Ishikawa (cell line): ENCODE data around the gene ADD2.

Source experiments
- CEBPB ChIP-seq: IDR thresholded peaks from 2 replicates; pipeline ENCODE4 v1.6.1; 2012
- CREB1 ChIP-seq: IDR thresholded peaks from 2 replicates; pipeline ENCODE4 v1.6.1; 2012; ENCODE audit warnings: low read depth
- EGR1 ChIP-seq: IDR thresholded peaks from 2 replicates; pipeline ENCODE4 v1.6.1; 2012
- EP300 ChIP-seq: IDR thresholded peaks from 2 replicates; pipeline ENCODE4 v1.6.1; 2012; ENCODE audit warnings: borderline replicate concordance
- FOXM1 ChIP-seq: IDR thresholded peaks from 2 replicates; pipeline ENCODE4 v1.6.1; 2012; ENCODE audit warnings: low read depth, borderline replicate concordance
- MAX ChIP-seq: IDR thresholded peaks from 2 replicates; pipeline ENCODE4 v1.6.1; 2012
- NFIC ChIP-seq: IDR thresholded peaks from 2 replicates; pipeline ENCODE4 v1.6.1; 2012
- RAD21 ChIP-seq: IDR thresholded peaks from 2 replicates; pipeline ENCODE4 v1.6.1; 2012; ENCODE audit warnings: low read depth
- REST ChIP-seq: IDR thresholded peaks from 2 replicates; pipeline ENCODE4 v1.6.1; 2012; ENCODE audit warnings: low read depth, mild to moderate bottlenecking
- TAF1 ChIP-seq: IDR thresholded peaks from 2 replicates; pipeline ENCODE4 v1.6.1; 2012; ENCODE audit warnings: low read depth, mild to moderate bottlenecking
- TCF12 ChIP-seq: IDR thresholded peaks from 2 replicates; pipeline ENCODE4 v1.6.1; 2012; ENCODE audit warnings: low read depth
- TEAD4 ChIP-seq: IDR thresholded peaks from 2 replicates; pipeline ENCODE4 v1.6.1; 2012
- USF1 ChIP-seq: IDR thresholded peaks from 2 replicates; pipeline ENCODE4 v1.6.1; 2012
- YY1 ChIP-seq: IDR thresholded peaks from 2 replicates; pipeline ENCODE4 v1.6.1; 2012; ENCODE audit warnings: low read depth
- ZBTB7A ChIP-seq: IDR thresholded peaks from 2 replicates; pipeline ENCODE4 v1.6.1; 2012; ENCODE audit warnings: low read depth

Gene ADD2

GRCh38 chr2:70680735-70681134 lies 87.3 kb downstream of the ADD2 start:
- no peak for TF ChIP-seq NFIC
- TF ChIP-seq REST, result no peak
- no peak for TF ChIP-seq TAF1
- TF ChIP-seq YY1, result no peak
- TF ChIP-seq ZBTB7A, result no peak
- TF ChIP-seq MAX, result no peak
- no peak for TF ChIP-seq TCF12
- TF ChIP-seq CREB1, result no peak
- TF ChIP-seq RAD21, result no peak
- TF ChIP-seq TEAD4, result no peak
- TF ChIP-seq USF1, result no peak
- TF ChIP-seq CEBPB, result no peak

GRCh38 chr2:70679259-70679658 lies 88.7 kb downstream of the ADD2 start:
- TF ChIP-seq EP300 (no peak), YY1 (no peak)

GRCh38 chr2:70678576-70679143 lies 89.3 kb downstream of the ADD2 start:
- TF ChIP-seq TCF12 (no peak), NFIC (no peak), CREB1 (no peak), ZBTB7A (no peak), EGR1 (no peak), TAF1 (no peak), EP300 (no peak), USF1 (no peak), CEBPB (no peak), MAX (no peak), REST (no peak), RAD21 (no peak), FOXM1 (no peak), TEAD4 (no peak), YY1 (no peak)

- no peak for TF ChIP-seq CREB1
Measured at GRCh38 chr2:70676301-70677035, 91.5 kb downstream of the ADD2 start.

GRCh38 chr2:70675862-70676261 lies 92.1 kb downstream of the ADD2 start:
- TF ChIP-seq EGR1 (no peak), REST (no peak), MAX (no peak), RAD21 (no peak), ZBTB7A (no peak), YY1 (no peak), TEAD4 (no peak), USF1 (no peak), TCF12 (no peak), CEBPB (no peak), TAF1 (no peak), NFIC (no peak), EP300 (no peak), CREB1 (no peak), FOXM1 (no peak)
